Neural cell (in vitro differentiated cells): ENCODE data around the gene SIMC1. TPM values are rescaled to one million over a fixed set of nuclear protein-coding genes. Genes with fewer than 3 reads are reported as not detected.

ENCODE experiments used
- H2AFZ ChIP-seq: fragments of 200-600, 300-800 bp; sonication (generic), shearing (Covaris generic); 2 replicates; pipeline ENCODE4 v1.6.0; 2014; ENCODE audit warnings: low read depth, mild to moderate bottlenecking, antibody characterized with exemption, low read length, moderate library complexity
- H3F3A ChIP-seq: fragments of 200-600 bp; shearing (Covaris generic); 2 replicates; pipeline ENCODE4 v1.6.1; 2016; ENCODE audit warnings: mild to moderate bottlenecking, moderate library complexity, mixed read lengths, antibody characterized with exemption, low read length; ENCODE audit not compliant: insufficient read depth, poor library complexity, severe bottlenecking
- H3K27ac ChIP-seq: fragments of 200-600, 300-800 bp; sonication (generic), shearing (Covaris generic); 2 replicates; pipeline ENCODE4 v1.5.1; 2014; ENCODE audit warnings: mild to moderate bottlenecking, low read length, moderate library complexity
- H3K27me3 ChIP-seq: fragments of 300-800, 200-600 bp; sonication (generic), shearing (Covaris generic); 2 replicates; pipeline ENCODE4 v1.6.0; 2014; ENCODE audit warnings: mild to moderate bottlenecking, low read depth, low read length, moderate library complexity; ENCODE audit not compliant: insufficient read depth
- H3K36me3 ChIP-seq: fragments of 300-800, 200-600 bp; sonication (generic), shearing (Covaris generic); 2 replicates; pipeline ENCODE4 v1.5.1; 2014; ENCODE audit warnings: mild to moderate bottlenecking, antibody characterized with exemption, low read length, moderate library complexity; ENCODE audit not compliant: insufficient read depth
- H3K4me2 ChIP-seq: fragments of 300-800, 200-600 bp; sonication (generic), shearing (Covaris generic); 2 replicates; pipeline ENCODE4 v1.6.0; 2014; ENCODE audit warnings: mild to moderate bottlenecking, low read length
- H3K4me3 ChIP-seq: fragments of 300-800, 200-600 bp; sonication (generic), shearing (Covaris generic); 2 replicates; pipeline ENCODE4 v1.5.1; 2014; ENCODE audit warnings: mild to moderate bottlenecking, low read length, moderate library complexity
- H3K79me2 ChIP-seq: fragments of 200-600 bp; shearing (Covaris generic); replicated peaks from 2 replicates; pipeline ENCODE4 v1.6.0; 2014; ENCODE audit warnings: mild to moderate bottlenecking, low read length, moderate library complexity; ENCODE audit not compliant: insufficient read depth
- H3K9ac ChIP-seq: fragments of 300-800, 200-600 bp; sonication (generic), shearing (Covaris generic); 2 replicates; pipeline ENCODE4 v1.6.1; 2016; ENCODE audit warnings: mild to moderate bottlenecking, low read length, mixed read lengths
- H3K9me2 ChIP-seq: fragments of 200-600 bp; shearing (Covaris generic); 2 replicates; pipeline ENCODE4 v1.6.1; 2016; ENCODE audit warnings: mild to moderate bottlenecking, low read length, mixed read lengths; ENCODE audit not compliant: insufficient read depth
- H3K9me3 ChIP-seq: fragments of 200-600, 300-800 bp; sonication (generic), shearing (Covaris generic); 2 replicates; pipeline ENCODE4 v1.6.1; 2016; ENCODE audit warnings: mild to moderate bottlenecking, mixed run types, low read length, moderate library complexity, mixed read lengths
- H4K20me1 ChIP-seq: fragments of 200-600 bp; shearing (Covaris generic); 2 replicates; pipeline ENCODE4 v1.6.1; 2016; ENCODE audit warnings: mild to moderate bottlenecking, mixed run types; ENCODE audit not compliant: insufficient read depth
- CTCF ChIP-seq: fragments of 450-650 bp; IDR thresholded peaks from 2 replicates; pipeline ENCODE4 v1.5.1; 2014; ENCODE audit warnings: antibody characterized with exemption, mild to moderate bottlenecking, moderate library complexity; ENCODE audit not compliant: poor library complexity, severe bottlenecking
- EP300 ChIP-seq: fragments of 450-650 bp; conservative IDR thresholded peaks from 2 replicates; pipeline ENCODE4 v1.6.1; 2014; ENCODE audit warnings: antibody characterized with exemption, mild to moderate bottlenecking, moderate library complexity; ENCODE audit not compliant: poor library complexity, severe bottlenecking
- EZH2 ChIP-seq: fragments of 200-600, 300-800 bp; shearing (Covaris generic), sonication (generic); IDR thresholded peaks from 2 replicates; pipeline ENCODE4 v1.6.1; 2014; ENCODE audit warnings: antibody characterized with exemption, low read length, borderline replicate concordance, mild to moderate bottlenecking; ENCODE audit not compliant: insufficient read depth, poor library complexity, severe bottlenecking
- MXI1 ChIP-seq: fragments of 450-650 bp; conservative IDR thresholded peaks from 2 replicates; pipeline ENCODE4 v1.6.1; 2014; ENCODE audit warnings: antibody characterized with exemption, mild to moderate bottlenecking; ENCODE audit not compliant: poor library complexity, severe bottlenecking
- POLR2AphosphoS5 ChIP-seq: IDR thresholded peaks from 2 replicates; pipeline ENCODE4 v1.6.1; 2012
- RAD21 ChIP-seq: fragments of 450-650 bp; conservative IDR thresholded peaks from 2 replicates; pipeline ENCODE4 v1.6.1; 2014; ENCODE audit warnings: antibody characterized with exemption, mild to moderate bottlenecking, moderate library complexity
- REST ChIP-seq: IDR thresholded peaks from 2 replicates; pipeline ENCODE4 v1.6.1; 2012; ENCODE audit warnings: borderline replicate concordance
- SMC3 ChIP-seq: fragments of 450-650 bp; conservative IDR thresholded peaks from 2 replicates; pipeline ENCODE4 v1.6.1; 2014; ENCODE audit warnings: antibody characterized with exemption, mild to moderate bottlenecking, moderate library complexity; ENCODE audit not compliant: poor library complexity
- TAF1 ChIP-seq: IDR thresholded peaks from 2 replicates; pipeline ENCODE4 v1.6.1; 2012; ENCODE audit warnings: low read depth
- polyA plus RNA-seq: library from polyadenylated mRNA; depleted of rRNA; stranded (reverse); fragments of >200 nt; gene quantifications from 2 replicates; pipeline ENCODE4 v1.2.3, GENCODE V29; 2014

The SIMC1 gene
- polyA plus RNA-seq, 1 donor from 2014 or later = 20.7 TPM

- Histone ChIP-seq H3K27ac (peak overlapping the region; percentile 8), H3K9me2 (no peaks in the 10 kb centered on the region), H3K4me3 (peak overlapping the region; percentile 97), H3K9me3 (no peaks in the 10 kb centered on the region), H3K27me3 (no peaks in the 10 kb centered on the region), H4K20me1 (no peaks in the 10 kb centered on the region), H3K9ac (peak overlapping the region; percentile 87), H3K4me2 (peak overlapping the region; percentile 59), H3F3A (no peaks in the 10 kb centered on the region), H3K79me2 (peaks cover 14% of the 10 kb centered on the region), H2AFZ (peak overlapping the region; percentile 60), H3K36me3 (no peaks in the 10 kb centered on the region)
- TF ChIP-seq SMC3 (no peak), CTCF (peak; percentile 8)
These were observed 126.6 kb downstream of the SIMC1 start for GRCh38 chr5:176364765-176365350.

- H3K9me3 ChIP-seq = no peaks in the 10 kb centered on the region
- H3K9ac ChIP-seq = peak within 1 kb of the TSS; percentile 87
- peak within 1 kb of the TSS; percentile 97 for H3K4me3 ChIP-seq
- H3K4me2 ChIP-seq = peak within 1 kb of the TSS; percentile 65
- no peaks in the 10 kb centered on the region for H3K27me3 ChIP-seq
- peak within 1 kb of the TSS; percentile 69 for H2AFZ ChIP-seq
- peak within 1 kb of the TSS; percentile 8 for H3K27ac ChIP-seq
- H3K36me3 ChIP-seq = no peaks in the 10 kb centered on the region
- peaks cover 7% of the 10 kb centered on the region for H3K79me2 ChIP-seq
- no peaks in the 10 kb centered on the region for H3K9me2 ChIP-seq
- H3F3A ChIP-seq = no peaks in the 10 kb centered on the region
- no peaks in the 10 kb centered on the region for H4K20me1 ChIP-seq
- TF ChIP-seq TAF1 (no peak), POLR2AphosphoS5 (peak; percentile 77), MXI1 (peak; percentile 67)
These were observed 127.4 kb downstream of the SIMC1 start, which contains the start of gene ARL10 for GRCh38 chr5:176365351-176366231. Gene ARL10 (plus strand): TSS chr5:176365487. CDS start chr5:176365564, 77 bp downstream.

GRCh38 chr5:176366232-176366894, 128.1 kb downstream of the SIMC1 start:
- Histone ChIP-seq H3K27ac (no peak overlapping the region), H2AFZ (peak overlapping the region; percentile 69), H3K4me3 (peak overlapping the region; percentile 97), H3K4me2 (peak overlapping the region; percentile 65), H3K9me2 (no peaks in the 10 kb centered on the region), H3K79me2 (no peaks in the 10 kb centered on the region), H3K27me3 (no peaks in the 10 kb centered on the region), H3K9me3 (no peaks in the 10 kb centered on the region), H3F3A (no peaks in the 10 kb centered on the region), H4K20me1 (no peaks in the 10 kb centered on the region), H3K36me3 (no peaks in the 10 kb centered on the region), H3K9ac (peak overlapping the region; percentile 87)
- TF ChIP-seq REST (no peak), SMC3 (no peak), CTCF (no peak), RAD21 (no peak), EP300 (no peak), EZH2 (no peak), MXI1 (no peak), TAF1 (no peak), POLR2AphosphoS5 (no peak)
